Stimulated activated CD4-positive, alpha-beta T cell treated with anti-CD3 and anti-CD28 coated beads, TNF-alpha, amount 100 ng/mL, for 1 hour (primary cell): Measurements from ENCODE around the gene ANTXRL.
"Not testable (repeated sequence)": the region's sequence is repeated elsewhere in the genome, so short reads cannot be mapped to it uniquely, and the experiment has no call there.

Experiments used
- DNase-seq, 3 donors: peaks; one replicate each; pipeline ENCODE4 v3.0.0-alpha.2; 2020; ENCODE audit warnings: low read depth in 3 of 3, low spot score in 1 of 3

The ANTXRL gene

DNA sequence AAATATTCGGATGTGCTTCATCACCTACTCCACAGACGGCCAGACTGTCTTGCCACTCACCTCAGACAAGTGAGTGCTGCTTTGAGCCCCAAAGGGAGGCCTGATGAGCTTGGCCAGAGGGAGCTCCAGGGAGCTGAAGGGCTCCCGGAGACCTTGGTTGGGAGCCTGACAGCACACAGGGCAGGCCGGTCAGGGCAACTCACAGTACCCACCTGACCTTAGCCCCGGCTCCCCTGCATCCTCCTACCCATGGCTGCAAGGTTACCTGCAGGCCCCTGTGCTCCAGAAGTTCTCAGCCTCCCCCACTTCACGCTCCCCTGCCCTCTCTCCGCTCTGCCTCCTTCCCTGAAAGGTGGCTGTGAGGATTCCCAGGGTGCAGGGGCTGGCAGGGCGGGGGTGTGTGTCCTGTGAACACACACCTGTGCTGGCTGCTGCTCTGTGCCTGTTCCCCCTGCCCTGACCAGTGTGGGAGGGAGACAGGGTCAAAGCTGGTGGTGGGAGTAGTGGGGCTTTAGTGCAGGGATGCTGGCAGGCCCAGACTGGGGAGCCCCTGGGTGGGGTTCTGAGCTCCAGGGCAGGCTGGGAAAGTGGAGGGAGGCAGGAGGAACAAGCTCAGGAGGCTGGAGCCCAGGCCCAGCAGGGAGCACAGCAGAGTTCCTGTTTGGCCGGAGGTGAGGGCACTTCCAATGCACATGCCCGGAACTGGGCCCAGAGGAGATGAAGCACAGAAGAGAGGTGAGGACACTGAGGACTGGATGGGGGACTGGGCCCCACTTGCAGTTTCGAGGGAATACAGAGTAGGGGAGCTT, 7.2 kb downstream of the ANTXRL start:
- no peak for DNase-seq

DNA sequence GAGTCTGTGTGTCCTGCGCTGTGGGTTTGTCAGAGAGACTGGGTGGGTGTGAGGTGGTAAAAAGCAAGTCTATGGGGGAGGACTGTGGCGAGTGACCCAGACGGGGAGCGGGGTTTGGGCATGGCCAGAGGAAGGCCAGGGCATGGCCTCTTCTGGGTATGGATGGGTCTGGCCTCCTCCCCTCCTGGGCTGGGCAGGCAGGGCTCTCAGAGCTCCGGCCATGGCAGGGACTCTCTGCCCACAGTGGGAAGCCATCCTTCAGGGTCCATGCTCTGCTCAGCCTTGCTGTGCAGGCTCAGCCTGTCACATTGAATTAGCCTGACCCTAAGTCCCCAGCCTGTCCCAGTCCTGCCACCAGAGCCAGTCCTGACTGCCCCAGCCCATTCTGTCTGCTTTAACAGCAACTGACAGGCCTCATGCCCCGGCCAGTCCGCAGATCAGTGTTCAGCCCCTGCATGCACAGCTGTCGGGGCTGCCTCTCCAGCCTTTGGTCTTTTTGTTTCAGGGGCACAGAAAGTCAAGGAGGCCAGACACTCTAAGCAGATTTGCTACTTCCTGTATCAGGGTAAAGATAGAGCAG, 7.9 kb downstream of the ANTXRL start:
- DNase-seq, result no peak

DNA sequence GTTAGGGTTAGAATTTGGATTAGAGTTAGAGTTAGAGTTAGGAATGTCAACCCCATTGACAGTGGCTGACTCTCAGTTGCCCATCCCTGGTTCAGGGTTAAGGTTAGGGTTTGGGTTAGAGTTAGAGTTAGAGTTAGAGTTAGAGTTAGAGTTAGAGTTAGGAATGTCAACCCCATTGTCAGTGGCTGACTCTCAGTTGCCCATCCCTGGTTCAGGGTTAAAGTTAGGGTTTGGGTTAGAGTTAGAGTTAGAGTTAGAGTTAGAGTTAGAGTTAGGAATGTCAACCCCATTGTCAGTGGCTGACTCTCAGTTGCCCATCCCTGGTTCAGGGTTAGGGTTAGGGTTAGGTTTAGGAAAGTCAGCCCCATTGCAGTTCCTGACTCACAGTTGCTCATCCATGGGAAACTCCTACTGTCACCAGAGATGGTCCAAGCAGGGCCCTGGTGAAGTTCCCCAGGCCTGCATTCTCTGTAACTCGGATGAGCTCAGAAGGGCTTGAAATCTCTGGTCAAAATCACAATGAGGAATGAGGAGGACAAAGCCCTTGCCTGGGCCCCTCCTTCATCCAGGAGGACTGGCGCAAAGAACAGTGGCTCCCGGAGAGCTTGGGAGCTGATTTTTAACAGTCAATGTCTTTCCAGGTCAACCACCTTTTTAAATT, 8.7 kb downstream of the ANTXRL start:
- DNase-seq, result not testable (repeated sequence)

DNA sequence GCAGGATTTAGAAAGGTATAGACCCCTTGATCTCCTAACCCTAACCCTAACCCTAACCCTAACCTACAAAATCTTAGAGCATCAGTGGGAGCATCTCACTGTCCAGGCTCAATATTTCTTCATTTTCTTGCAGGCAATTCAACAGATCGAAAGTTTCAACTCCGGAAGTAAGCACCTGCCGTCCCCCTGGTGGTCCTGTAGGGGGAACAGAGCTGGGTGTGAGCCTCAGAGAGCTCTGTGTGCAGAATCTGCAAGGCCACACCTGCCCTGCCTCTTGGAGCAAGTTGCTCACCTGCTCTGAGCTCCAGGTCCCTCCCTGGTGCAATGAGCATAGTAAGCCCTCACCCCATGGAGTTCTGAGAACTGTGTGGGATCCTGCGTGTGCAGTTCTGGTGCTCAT, 9.3 kb downstream of the ANTXRL start:
- DNase-seq, result not testable (repeated sequence)

DNA sequence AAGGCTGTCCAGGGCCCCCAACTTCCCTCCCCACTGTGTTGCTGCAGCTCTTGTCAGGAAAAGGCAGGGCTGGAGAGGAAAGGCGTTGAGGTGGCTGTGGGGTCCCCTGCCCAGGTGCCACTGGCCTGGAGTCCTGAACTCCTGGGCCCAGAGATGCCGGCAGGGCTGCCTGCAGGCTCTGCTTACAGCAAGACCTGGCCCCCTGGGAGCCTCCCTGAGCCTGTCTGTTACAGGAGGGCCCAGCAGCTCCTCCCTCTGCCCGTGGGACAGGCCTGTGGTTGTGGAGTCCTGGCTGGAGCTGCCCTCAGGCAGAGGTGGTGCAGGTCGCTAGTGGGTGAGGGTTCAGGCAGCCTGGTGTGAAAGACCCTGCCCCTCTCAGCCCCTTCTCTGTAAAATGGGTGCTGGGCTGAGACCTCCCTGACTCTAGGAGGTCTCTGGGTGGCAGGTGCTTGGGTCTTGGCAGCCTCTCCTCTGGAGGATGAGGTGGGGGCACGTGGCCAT, 9.9 kb downstream of the ANTXRL start:
- DNase-seq, result no peak

DNA sequence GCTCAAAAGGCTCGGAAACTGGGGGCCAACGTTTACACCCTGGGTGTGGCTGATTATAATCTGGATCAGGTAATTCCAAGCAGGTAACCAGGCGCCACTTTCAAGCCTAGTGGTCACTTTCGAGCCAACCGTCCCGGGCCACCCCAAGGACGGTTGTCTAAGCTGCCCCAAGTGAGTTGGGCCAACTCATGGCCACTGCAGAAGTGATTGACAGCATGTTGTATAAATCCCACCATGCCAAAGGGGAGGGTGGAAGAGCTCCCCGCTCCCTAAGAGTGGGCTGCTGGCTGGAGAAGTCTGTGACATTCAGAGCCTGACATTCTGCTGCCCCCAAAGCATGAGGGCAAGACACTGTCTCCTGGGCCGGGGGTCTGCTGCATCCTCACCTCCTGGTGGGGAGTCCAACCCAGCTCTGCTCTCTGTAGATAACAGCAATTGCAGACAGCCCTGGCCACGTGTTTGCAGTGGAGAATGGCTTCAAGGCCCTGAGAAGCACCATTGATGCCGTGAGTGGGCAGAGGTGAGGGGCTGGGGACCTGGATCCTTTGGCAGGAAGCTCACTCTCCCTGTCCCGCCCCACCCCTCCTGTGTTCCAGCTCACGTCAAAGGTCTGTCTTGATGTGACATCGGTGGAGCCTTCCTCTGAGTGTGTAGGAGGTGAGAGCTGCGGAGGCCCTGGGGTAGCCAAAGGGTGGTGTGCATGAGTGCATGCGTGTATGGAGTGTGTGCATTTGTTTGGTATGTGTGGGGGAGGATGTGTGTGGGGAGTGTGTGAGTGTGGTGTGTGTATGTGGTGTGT, 10.8 kb downstream of the ANTXRL start:
- DNase-seq, result no peak

DNA sequence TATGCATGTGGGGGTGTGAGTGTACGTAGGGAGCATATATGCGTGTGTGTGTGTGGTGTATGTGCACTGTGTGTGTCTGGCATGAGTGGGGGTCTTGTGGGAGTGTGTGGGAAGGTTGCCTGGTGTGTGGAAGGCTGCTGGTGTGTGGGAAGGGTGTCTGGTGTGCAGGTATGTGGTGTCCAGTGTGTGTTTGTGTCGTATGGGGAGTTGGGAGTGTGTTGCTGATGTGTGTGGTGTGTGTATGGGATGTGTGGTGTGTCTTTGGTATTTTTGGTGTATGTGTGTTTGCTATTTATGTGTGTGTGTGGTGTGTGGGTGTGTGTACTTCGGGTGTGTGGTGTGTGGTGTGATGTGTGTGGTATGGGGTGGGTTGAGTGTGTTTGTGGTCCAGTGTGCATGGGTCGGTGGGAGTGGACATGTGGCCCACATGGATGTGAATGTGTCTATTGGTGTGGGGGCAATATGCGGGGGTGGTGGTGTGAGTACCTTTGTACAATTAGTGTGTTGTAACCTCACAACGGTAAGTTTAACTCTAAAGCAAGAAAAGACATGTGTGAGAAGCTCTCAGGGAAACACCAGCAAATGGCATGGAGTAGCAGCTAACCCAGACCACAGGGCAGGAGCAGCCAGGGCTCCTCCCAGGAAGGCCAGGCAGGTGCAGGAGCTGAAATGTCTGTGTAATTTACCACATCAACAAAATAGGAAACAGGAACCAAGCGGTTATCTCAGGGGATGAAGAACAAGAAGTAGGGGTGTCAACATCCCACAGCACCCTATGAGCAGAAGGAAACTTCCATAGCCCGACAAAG, 11.9 kb downstream of the ANTXRL start:
- no peak for DNase-seq

DNA sequence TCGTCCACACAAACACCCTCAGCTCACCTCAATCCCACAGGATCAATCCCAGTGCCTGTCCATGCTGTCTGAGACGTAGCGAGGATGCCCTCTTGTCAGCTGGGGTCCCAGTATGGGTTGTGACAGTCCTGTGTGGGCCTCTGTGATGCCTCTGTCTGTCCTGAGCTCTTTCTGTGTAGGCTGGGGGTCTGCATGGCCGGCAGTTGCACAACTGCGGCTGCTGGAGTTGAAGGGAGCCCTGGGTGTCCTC, 12.4 kb downstream of the ANTXRL start:
- no peak for DNase-seq

DNA sequence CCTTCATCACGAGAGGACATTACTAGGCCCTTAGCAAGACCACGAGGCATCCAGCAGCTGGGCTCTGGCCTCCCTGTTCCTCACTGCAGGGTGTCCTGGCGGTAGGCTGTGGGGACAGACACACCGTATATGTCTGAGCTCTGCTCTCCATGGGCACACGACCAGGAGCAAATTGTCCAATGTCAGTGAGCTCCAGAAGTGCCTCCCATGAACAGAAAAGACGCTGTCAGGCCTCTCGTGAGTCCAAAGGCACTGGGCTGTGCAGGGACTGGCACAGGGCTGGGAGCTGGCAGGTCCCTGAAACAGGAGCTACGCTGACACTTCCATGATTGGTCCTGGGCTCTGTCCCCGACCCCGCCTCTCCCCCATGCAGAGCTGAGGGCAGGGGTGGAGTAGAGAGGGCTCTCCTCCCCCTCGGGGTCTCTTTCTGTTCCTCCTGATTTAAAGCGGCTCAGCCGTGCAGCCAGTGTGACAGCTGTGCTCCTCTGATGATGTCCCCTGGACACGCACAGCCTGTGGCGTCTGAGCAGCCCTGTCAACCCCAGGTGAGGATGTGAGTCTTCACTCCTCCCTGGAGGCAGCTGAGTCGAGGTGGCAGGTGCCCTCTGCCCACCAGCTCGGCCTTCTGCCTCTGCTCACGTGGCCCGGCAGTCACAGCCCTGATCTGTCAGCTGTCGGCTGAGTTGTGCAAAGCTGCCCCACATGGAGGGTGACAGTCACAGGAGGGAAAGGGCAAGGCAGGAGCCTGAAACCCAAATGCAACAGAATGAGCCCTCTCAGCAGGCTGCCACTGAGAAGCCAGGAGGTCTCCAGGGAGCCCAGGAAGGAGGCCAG, 13.0 kb downstream of the ANTXRL start:
- DNase-seq, result no peak

DNA sequence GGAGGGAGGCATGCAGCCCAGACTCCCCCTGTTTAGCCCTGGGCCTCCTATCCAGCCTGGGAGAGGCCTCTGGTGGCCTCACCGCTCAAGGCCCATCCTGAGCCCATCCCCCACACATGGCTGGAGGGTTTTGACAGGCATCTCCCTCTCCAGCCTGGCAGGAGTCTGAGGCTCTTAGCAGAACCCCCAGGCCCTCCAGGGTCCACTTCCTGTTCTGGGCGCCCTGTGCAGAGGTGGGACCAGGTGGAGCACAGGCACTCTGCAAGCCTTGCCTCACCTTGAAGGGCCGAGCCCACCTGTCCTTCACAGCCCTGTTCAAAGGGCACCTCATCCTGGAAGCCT, 13.5 kb downstream of the ANTXRL start:
- not testable (repeated sequence) for DNase-seq

DNA sequence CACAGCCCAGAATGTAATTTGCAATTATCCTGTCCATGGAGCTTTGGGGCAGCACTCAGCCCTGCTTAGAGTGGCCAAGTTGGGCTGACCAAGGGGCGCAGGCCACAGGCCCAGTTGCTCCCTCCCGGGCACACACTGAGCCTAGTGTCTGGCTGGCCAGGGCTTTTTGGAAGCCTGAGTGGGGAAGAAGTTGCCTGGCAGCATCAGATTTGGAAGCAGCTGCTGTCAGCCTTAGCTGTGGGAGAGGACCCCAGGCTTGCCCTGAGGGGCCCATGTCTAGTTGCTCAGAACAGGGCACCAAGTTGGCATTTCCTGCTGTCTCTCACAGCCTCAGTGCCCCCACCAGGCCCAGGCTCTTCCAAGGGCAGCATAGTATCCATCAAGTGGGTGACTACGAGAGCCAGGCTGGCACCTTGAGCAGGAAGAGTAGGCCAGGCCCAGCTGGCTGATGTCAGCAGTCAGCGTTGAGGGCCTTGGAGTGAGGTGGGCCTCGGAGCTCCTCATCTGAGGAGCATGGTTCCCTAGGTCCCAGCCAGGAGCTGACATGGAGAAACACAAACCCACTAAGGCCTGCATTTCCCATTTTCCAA, 14.4 kb downstream of the ANTXRL start:
- DNase-seq, result no peak

DNA sequence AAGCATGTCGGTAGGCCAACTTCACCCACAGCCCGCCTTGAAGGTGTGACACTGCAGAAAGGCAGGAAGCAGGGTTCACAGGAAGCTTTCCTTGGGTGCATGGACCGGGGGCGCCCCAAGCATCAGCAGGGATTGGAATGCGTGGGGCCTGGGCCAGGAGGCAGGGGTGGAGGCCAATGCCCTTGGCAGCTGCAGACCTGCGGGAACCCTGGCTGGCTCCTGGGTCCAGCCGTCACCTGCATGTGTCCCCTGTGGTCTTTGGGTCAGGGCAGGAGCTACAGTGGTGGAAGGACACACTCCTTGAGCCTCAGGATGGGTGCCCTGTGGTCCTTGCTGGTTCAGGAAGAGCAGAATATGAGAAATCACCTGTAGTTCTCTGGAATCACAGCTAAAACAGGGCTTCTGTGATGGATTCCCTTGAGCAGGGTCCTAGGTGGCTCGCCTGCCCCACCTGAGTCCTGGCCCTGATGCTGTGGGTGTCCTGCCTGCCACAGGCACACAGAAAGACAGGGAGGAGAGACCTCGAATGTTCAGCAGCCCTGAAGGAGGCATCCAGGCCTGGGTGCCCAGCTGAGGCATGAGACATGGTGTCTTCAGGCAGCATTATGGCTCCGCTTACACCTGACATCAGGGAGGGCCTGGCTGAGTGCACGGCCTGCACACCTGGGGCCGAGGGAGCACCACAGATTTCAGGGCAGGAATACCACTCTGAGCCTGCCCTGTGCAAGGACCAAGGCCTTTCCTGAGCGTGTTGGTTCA, 15.1 kb downstream of the ANTXRL start:
- no peak for DNase-seq

DNA sequence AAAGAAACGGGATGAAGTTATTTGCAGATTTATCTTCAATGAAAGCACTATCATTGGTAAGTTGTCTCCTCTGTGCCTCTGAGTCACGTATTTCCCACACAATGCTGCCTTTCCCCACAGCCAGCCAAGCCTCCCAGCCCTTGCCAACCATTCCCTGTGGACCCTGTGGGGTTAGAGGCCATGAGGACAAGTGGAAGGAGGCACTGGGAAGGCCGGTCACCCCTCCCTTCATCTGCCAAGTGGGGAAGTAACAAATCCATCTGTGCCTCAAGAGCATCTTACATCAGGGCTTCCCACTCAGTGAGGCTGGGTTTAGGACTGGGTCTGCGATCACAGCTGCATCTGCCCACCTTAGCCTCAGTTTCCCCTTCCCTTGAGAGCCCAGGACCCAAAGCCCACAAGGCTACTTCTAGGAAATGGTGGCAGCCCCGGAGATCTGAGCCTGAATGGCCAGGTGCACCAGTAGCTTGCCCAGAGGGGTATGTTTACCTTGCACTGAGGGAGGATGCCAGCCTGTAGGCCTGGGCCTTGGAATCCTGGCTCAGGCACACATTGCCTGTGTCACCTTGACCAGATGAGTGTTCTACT, 16.1 kb downstream of the ANTXRL start:
- DNase-seq, result not testable (repeated sequence)

DNA sequence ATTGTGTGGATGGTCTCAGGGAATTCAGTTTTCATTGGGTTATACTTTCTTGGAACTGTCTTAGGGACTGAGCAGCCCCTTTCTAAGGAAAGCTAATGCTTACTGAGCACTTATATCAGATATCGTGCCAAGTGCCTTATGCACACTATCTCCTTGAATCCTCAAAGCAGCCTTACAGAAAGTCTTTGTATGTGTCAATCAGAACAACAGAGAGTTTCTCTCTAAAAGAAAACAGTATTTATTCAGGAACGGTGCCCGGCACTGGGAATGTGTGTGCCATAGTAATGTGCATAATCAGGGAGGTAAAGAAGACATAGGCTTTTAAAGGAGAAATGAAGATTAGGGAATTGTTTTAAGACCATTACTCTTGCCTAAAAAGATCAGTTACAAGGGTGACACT, 17.3 kb downstream of the ANTXRL start:
- no peak for DNase-seq

DNA sequence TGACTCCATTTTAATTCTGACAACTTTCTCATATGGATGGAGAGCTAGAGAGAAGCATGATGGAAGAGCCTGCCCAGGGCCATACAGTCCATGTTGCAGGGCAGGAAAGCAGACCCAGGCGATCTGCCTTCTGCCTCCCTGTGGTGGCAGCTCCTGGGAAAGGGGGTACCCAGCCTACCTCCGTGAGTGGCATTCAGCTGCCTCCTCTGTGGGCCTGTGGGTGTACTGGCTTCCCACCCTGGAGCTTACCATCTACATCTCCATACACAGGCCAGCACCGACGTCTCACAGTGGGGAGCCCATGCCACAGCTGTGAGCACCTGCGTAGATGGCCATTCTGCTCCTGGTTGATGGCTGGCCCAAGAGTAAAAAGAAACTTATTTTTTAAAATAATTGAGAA, 17.9 kb downstream of the ANTXRL start:
- not testable (repeated sequence) for DNase-seq

DNA sequence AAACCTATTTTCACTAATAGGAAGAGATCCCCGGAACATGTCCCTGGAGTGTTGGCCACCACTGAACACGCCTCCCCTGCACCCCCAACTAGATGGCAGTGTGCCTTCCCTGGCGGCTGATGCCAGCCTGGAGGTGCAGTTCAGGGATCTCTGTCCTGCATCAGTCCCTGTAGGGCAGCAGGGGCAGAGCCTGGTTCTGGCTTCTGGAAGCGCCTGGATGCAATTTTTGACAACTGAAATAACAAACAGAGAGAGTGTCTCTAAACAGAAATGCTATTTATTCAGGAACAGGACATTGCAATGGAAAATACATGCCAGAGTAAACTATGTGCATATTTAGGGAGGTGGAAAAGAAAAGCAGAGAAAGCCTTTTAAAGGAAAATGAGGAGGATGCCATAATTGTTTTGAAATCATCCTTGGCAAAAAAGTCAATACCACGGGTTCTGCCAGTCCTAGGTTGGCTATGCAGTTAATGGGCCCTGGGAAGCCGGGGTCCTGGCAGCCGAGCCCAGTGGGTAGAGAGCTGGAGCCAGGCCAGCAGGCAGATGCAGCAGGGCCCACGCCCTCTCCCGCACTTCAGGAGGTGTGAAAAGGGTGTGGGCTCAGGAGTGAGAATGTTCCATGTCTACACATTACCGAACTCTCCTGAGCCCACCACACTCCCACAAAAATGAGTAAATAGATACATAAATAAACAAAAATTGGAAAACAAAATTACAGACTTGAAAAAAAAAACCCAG, 18.5 kb downstream of the ANTXRL start:
- no peak for DNase-seq

DNA sequence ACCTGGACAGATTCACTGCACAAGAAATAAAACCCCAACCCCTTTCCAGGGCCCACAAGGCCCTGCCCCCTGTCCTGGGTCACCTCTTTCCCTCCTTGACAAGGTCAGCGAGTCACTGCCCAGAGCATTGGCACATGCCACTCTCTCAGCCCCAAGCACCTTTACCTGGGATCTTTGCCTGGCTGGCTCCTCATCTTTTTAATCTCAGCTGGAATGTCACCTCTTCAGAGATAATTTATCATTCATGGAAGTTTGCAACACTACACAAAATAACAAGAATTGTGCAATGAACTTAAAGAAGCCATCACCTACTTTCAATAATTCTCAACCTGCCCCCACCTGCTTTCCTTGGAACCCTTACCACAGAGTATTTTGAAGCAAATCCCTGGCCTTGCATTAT, 19.2 kb downstream of the ANTXRL start:
- no peak for DNase-seq
